ENCODE data around the gene EEF2KMT. TPM values are rescaled to one million over a fixed set of nuclear protein-coding genes. Genes with fewer than 3 reads are reported as not detected.
A peak's percentile ranks its signal among the peaks of the same experiment; 100 is the strongest.
"Not testable (repeated sequence)": the region's sequence is repeated elsewhere in the genome, so short reads cannot be mapped to it uniquely, and the experiment has no call there.

Gene EEF2KMT
- total and polyA plus RNA-seq, 4 donors: 4.2 to 11.4 (median 7.3) TPM

GRCh38 chr16:5045499-5046115 is 52.0 kb downstream of the EEF2KMT start:
- WGBS: 94% methylated on average over 10 of the region's 10 CpGs
- H3K36me3 ChIP-seq (ENCODE audit: control insufficient read depth in 4 of 4, insufficient read depth in 3 of 4, low read depth in 1 of 4, low read length in 3 of 4): no peaks in the 10 kb centered on the region
- DNase-seq (ENCODE audit: low spot score): no peak

GRCh38 chr16:5044581-5044980 is 53.0 kb downstream of the EEF2KMT start:
- DNase-seq (ENCODE audit: low spot score); H3K27me3 ChIP-seq (ENCODE audit: control insufficient read depth in 4 of 4, insufficient read depth in 4 of 4, low read length in 3 of 4); H3K9ac ChIP-seq (ENCODE audit: low read depth in 1 of 2, low read length in 2 of 2); H3K4me3 ChIP-seq (ENCODE audit: low read depth in 1 of 3, low read length in 3 of 3); H3K27ac ChIP-seq (ENCODE audit: low read depth in 1 of 2, low read length in 2 of 2); H3K9me3 ChIP-seq (ENCODE audit: control insufficient read depth in 4 of 4, low read length in 3 of 4); H3K4me1 ChIP-seq (ENCODE audit: control insufficient read depth in 4 of 4, insufficient read depth in 4 of 4, low read length in 3 of 4); H3K36me3 ChIP-seq (ENCODE audit: control insufficient read depth in 4 of 4, insufficient read depth in 3 of 4, low read depth in 1 of 4, low read length in 3 of 4): not testable (repeated sequence)
- TF ChIP-seq HNF4A (conservative IDR thresholded peaks at IDR 0.05): peak in 1 of 2 donors; percentile 29
- 91% methylated on average over 11 of the region's 11 CpGs for whole genome bisulfite sequencing

More at GRCh38 chr16:5045499-5046115, 52.0 kb downstream of the EEF2KMT start:
- Histone ChIP-seq H3K9me3 (ENCODE audit: control insufficient read depth in 4 of 4, low read length in 3 of 4) (no peaks in the 10 kb centered on the region), H3K27ac (ENCODE audit: low read depth in 1 of 2, low read length in 2 of 2) (no peak overlapping the region), H3K27me3 (ENCODE audit: control insufficient read depth in 4 of 4, insufficient read depth in 4 of 4, low read length in 3 of 4) (no peaks in the 10 kb centered on the region), H3K4me1 (ENCODE audit: control insufficient read depth in 4 of 4, insufficient read depth in 4 of 4, low read length in 3 of 4) (no peaks in the 10 kb centered on the region), H3K9ac (ENCODE audit: low read depth in 1 of 2, low read length in 2 of 2) (no peak overlapping the region), H3K4me3 (ENCODE audit: low read depth in 1 of 3, low read length in 3 of 3) (no peak overlapping the region)
- TF ChIP-seq SP1 (IDR thresholded peaks at IDR 0.05) (no peak), HNF4A (conservative IDR thresholded peaks at IDR 0.05) (no peak), RXRA (IDR thresholded peaks at IDR 0.05) (no peak)

GRCh38 chr16:5044011-5044540 is 53.5 kb downstream of the EEF2KMT start:
- no peaks in the 10 kb centered on the region for H3K36me3 ChIP-seq (ENCODE audit: control insufficient read depth in 4 of 4, insufficient read depth in 3 of 4, low read depth in 1 of 4, low read length in 3 of 4)
- 95% methylated on average over 8 of the region's 8 CpGs for WGBS
- DNase-seq (ENCODE audit: low spot score): no peak
- no peaks in the 10 kb centered on the region for H3K9me3 ChIP-seq (ENCODE audit: control insufficient read depth in 4 of 4, low read length in 3 of 4)
- TF ChIP-seq SP1 (IDR thresholded peaks at IDR 0.05) (no peak), JUND (IDR thresholded peaks at IDR 0.05) (no peak), REST (IDR thresholded peaks at IDR 0.05) (no peak), RAD21 (IDR thresholded peaks at IDR 0.05) (no peak)
- no peaks in the 10 kb centered on the region for H3K4me1 ChIP-seq (ENCODE audit: control insufficient read depth in 4 of 4, insufficient read depth in 4 of 4, low read length in 3 of 4)
- H3K9ac ChIP-seq (ENCODE audit: low read depth in 1 of 2, low read length in 2 of 2): no peak overlapping the region
- H3K27ac ChIP-seq (ENCODE audit: low read depth in 1 of 2, low read length in 2 of 2): no peak overlapping the region
- H3K4me3 ChIP-seq (ENCODE audit: low read depth in 1 of 3, low read length in 3 of 3): no peak overlapping the region
- H3K27me3 ChIP-seq (ENCODE audit: control insufficient read depth in 4 of 4, insufficient read depth in 4 of 4, low read length in 3 of 4): no peaks in the 10 kb centered on the region

GRCh38 chr16:5042574-5043171 is 54.9 kb downstream of the EEF2KMT start:
- 81% methylated on average over 14 of the region's 14 CpGs for WGBS
- no peak for TF ChIP-seq MAX (IDR thresholded peaks at IDR 0.05)
- no peak for TF ChIP-seq EGR1 (IDR thresholded peaks at IDR 0.05; ENCODE audit: low read depth in 2 of 2)
- no peak for TF ChIP-seq YY1 (IDR thresholded peaks at IDR 0.05)
- TF ChIP-seq TAF1 (conservative IDR thresholded peaks at IDR 0.05): no peak
- TF ChIP-seq RXRA (IDR thresholded peaks at IDR 0.05): no peak
- TF ChIP-seq FOXA2 (IDR thresholded peaks at IDR 0.05): no peak
- TF ChIP-seq FOXA1 (IDR thresholded peaks at IDR 0.05): no peak
- no peak for TF ChIP-seq CTCF (IDR thresholded peaks at IDR 0.05; ENCODE audit: low read depth, low read length, missing input control)
- TF ChIP-seq RAD21 (IDR thresholded peaks at IDR 0.05): no peak
- TF ChIP-seq ATF3 (IDR thresholded peaks at IDR 0.05): no peak
- TF ChIP-seq HNF4A (conservative IDR thresholded peaks at IDR 0.05): no peak

More at GRCh38 chr16:5042574-5043171, 54.9 kb downstream of the EEF2KMT start:
- no peaks in the 10 kb centered on the region for H3K27me3 ChIP-seq (ENCODE audit: control insufficient read depth in 4 of 4, insufficient read depth in 4 of 4, low read length in 3 of 4)
- H3K9ac ChIP-seq (ENCODE audit: low read depth in 1 of 2, low read length in 2 of 2): no peak overlapping the region
- no peak overlapping the region for H3K4me3 ChIP-seq (ENCODE audit: low read depth in 1 of 3, low read length in 3 of 3)
- no peak for DNase-seq (ENCODE audit: low spot score)
- H3K4me1 ChIP-seq (ENCODE audit: control insufficient read depth in 4 of 4, insufficient read depth in 4 of 4, low read length in 3 of 4): no peaks in the 10 kb centered on the region
- H3K9me3 ChIP-seq (ENCODE audit: control insufficient read depth in 4 of 4, low read length in 3 of 4): no peaks in the 10 kb centered on the region
- H3K27ac ChIP-seq (ENCODE audit: low read depth in 1 of 2, low read length in 2 of 2): no peak overlapping the region
- no peaks in the 10 kb centered on the region for H3K36me3 ChIP-seq (ENCODE audit: control insufficient read depth in 4 of 4, insufficient read depth in 3 of 4, low read depth in 1 of 4, low read length in 3 of 4)
